ENCODE measurements around the gene SGCD.
"Not testable (repeated sequence)": the region's sequence is repeated elsewhere in the genome, so short reads cannot be mapped to it uniquely, and the experiment has no call there.

Gene SGCD

GRCh38 chr5:156582193-156582598 lies 255.2 kb downstream of the SGCD start:
- no peak for DNase-seq (ENCODE audit: low spot score)

DNA sequence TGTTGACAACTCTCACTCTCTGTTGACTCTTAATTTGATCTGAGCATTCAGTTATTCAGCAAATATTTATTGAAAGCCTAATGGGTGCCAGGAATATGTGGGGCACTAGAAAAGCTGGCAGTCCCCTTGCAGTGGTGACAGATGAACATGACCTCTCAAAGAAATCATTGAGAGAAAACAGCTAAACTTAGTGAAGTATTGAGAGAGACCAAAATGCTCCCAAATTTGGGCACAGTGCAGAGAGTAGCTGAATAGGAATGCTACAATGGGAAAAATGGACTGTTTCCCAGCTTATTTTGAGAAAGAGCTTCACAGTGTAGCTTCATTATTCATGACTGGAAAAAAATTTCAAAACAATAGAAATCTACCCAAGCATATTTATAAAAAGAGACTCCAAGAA lies 257.9 kb downstream of the SGCD start:
- no peak for DNase-seq (ENCODE audit: low spot score)

- DNase-seq (ENCODE audit: low spot score) = no peak
Observed at GRCh38 chr5:156585999-156586398, 259.0 kb downstream of the SGCD start.

- DNase-seq (ENCODE audit: low spot score) = no peak
Observed at GRCh38 chr5:156587012-156587411, 260.0 kb downstream of the SGCD start.

- no peak for DNase-seq (ENCODE audit: low spot score)
Observed at GRCh38 chr5:156588306-156588705, 261.3 kb downstream of the SGCD start.

DNA sequence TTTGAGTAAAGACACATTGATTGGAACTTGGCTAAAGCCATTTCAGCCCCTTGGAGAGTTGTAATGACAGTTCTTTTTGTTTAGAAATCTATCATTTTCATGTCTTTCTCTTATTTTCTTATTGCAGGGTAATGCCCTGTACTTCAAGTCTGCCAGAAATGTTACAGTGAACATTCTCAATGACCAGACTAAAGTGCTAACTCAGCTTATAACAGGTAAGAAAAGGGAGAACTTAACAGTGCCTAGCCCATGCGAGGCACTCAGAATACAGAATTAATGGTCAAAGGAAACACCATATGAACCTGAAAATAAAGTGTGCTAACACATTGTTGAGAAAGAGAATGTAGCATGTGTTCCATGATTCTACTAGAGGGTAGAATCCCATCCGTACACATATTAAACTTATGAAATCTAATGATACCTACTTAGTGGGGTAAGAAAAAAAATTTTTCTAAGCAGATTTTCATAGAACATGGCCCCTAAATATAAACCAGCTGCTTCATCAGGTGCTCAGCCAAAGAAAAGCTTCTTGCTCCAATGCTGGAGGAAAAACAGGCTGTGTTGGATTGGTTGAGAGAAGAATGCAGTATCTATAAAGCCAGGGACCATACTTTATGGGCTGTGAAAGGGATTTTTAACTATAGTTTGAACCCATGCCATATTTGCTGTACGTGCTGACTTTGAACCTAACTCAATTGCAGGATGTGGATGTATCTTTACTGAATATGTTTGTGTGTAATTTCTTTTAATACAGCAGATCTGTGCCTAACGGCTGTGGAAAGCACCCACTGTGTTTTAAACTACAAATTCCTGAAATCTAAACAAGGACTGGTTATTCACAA lies 262.4 kb downstream of the SGCD start:
- DNase-seq (ENCODE audit: low spot score) = no peak

- no peak for DNase-seq (ENCODE audit: low spot score)
Observed at GRCh38 chr5:156589946-156590216, 262.9 kb downstream of the SGCD start.

DNA sequence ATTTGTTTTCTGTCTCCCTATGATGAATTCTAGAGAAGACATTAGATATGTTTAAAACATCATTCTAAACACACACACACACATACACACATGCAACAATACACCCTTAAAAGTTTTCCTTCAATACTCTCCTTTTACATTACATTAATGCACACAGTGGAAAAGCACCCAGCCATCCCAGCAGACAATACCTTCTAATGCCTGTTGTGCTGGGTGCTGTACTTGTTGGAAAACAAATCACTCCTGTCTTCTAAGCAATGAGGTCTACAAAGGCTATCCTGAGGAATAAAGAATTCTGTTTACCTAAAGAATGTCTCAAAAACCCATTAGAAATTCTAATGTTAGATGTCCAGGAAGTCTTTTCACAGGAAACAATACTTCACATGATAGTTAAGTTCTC lies 264.0 kb downstream of the SGCD start:
- DNase-seq (ENCODE audit: low spot score) = no peak

DNA sequence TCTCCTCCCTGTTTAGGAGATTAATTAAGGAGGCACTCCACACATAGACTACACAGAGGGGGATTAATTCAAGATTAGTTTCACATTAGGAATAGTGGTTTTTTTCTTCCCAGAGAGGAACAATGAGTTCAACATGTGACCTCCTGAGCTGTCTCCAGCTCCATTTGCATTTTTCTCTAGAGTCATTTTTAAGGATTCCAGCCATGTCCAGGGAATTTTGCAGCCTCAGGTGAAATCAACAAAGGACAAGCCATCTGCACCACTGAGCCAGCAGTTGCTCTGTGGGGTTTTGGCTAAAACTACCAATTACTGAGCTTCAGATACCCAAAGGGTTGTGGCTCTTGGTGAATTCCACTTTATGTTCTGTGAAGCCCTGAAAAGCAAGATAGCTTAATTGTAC lies 264.7 kb downstream of the SGCD start:
- DNase-seq (ENCODE audit: low spot score) = no peak

- no peak for DNase-seq (ENCODE audit: low spot score)
Observed at GRCh38 chr5:156593546-156593945, 266.6 kb downstream of the SGCD start.

GRCh38 chr5:156594406-156594805 lies 267.4 kb downstream of the SGCD start:
- DNase-seq (ENCODE audit: low spot score) = no peak

GRCh38 chr5:156595132-156595787 lies 268.3 kb downstream of the SGCD start:
- DNase-seq (ENCODE audit: low spot score) = no peak

DNA sequence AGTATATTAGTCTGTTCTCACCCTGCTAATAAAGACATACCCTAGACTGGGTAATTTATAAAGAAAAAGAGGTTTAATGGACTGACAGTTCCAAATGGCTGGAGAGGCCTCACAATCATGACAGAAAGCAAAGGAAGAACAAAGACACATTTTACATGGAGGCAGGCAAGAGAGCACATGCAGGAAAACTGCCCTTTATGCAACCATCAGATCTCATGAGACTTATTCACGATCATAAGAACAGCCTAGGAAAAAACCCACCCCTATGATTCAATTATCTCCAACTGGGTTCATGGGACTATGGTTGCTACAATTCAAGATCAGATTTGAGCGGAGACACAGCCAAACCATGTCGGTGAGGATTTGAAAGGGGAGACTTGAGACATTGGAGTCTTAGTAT lies 270.3 kb downstream of the SGCD start:
- no peak for DNase-seq (ENCODE audit: low spot score)

DNA sequence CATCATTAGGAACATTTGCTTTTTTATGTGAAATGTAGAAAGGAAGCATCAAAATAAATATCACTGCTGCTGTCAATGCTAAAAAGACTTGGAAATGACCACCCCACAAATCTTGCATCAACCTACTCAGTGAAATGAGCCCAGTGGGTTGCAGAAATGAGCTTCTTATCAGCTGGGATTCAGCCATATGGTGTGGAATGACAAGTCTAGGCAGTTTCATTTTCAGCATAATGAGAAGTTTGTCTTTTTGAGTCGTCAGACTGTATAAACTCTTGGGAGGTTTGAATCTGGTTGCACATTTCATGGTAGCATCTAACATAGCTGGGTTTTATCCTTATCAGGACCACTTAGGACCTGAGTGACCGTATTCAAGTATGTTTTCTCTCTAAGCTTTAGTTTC lies 272.0 kb downstream of the SGCD start:
- DNase-seq (ENCODE audit: low spot score) = no peak

DNA sequence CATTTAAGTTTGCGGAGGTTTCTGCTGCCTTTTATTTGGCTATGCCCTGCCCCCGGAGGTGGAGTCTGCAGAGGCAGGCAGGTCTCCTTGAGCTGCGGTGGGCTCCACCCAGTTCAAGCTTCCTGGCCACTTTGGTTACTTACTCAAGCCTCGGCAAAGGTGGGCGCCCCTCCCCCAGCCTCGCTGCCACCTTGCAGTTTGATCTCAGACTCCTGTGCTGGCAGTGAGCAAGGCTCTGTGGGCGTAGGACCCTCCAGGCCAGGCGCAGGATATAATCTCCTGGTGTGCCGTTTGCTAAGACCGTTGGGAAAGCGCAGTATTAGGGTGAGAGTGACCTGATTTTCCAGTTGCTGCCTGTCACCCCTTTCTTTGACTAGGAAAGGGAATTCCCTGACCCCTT lies 283.6 kb downstream of the SGCD start:
- DNase-seq (ENCODE audit: low spot score) = not testable (repeated sequence)

DNA sequence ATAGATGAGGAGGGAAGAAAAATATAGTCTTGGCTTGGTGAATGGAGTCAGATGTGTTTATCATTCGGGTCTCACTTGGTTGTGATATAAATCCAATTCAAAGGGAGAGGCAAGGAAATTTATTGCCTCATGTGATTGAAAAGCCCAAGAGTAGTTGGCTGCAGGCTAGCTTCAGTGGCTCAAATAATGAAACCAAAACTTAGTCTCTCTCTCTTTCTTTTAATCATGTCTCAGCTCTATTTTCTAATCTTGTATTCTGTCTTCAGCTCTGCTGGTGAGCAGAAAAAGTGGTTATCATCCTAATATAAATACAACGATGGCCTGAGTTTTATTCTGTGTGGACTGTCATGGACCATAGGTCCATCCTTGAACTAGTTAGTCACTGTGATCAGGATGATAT lies 288.9 kb downstream of the SGCD start:
- no peak for DNase-seq (ENCODE audit: low spot score)

GRCh38 chr5:156617426-156617825 lies 290.5 kb downstream of the SGCD start:
- no peak for DNase-seq (ENCODE audit: low spot score)

DNA sequence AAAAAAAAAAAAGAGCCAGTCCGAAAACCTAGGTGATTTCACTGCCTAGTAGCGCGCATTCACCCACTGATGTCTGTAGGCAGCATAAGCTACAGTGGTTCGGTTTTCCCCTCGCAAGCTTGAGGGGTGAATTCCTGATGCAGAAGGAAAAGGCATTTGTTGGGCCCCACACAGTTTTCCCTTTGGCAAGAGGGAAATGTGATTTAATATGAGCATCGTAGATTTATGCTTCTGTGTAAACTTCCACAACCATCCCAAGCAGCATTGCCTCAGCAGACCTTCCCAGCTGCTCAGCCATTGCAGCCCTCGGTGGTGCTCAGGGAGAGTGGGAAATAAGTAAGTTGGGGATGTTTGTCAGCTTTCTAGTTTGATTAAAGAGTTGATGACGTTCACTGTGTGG lies 291.6 kb downstream of the SGCD start:
- no peak for DNase-seq (ENCODE audit: low spot score)

GRCh38 chr5:156621719-156622118 lies 294.8 kb downstream of the SGCD start:
- no peak for DNase-seq (ENCODE audit: low spot score)

DNA sequence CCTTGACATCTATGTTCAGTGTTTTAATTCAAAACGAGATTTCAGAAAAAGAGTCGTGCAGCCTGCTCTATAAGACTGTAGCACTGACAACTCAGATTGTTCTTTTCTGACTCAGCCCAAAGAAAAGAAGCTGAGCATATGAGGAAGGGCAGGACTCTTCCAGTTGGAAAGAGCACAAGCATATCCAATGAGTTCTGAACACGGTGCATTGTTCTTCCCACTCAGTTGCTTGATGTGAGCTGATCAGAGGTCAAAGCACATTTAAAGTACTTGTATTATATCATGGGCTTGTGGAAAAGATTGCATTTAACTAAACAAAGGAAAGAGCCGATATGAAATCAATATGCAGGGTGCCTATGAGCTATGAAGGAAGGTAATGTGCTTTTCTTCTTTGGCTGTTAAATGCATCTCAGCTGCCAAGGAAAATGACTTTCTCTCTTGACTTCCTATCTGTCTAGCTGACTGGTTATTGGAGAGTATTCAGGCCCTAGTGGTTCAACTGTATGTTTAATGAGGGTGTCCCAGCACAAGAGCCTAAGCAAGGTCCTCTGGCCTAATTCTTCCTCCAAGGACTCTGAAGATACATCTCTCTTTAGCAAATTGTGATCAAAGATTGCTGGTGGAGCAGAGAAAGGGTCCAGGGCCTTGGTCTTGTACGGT lies 296.5 kb downstream of the SGCD start:
- no peak for DNase-seq (ENCODE audit: low spot score)

- no peak for DNase-seq (ENCODE audit: low spot score)
Observed at GRCh38 chr5:156624686-156625085, 297.7 kb downstream of the SGCD start.

DNA sequence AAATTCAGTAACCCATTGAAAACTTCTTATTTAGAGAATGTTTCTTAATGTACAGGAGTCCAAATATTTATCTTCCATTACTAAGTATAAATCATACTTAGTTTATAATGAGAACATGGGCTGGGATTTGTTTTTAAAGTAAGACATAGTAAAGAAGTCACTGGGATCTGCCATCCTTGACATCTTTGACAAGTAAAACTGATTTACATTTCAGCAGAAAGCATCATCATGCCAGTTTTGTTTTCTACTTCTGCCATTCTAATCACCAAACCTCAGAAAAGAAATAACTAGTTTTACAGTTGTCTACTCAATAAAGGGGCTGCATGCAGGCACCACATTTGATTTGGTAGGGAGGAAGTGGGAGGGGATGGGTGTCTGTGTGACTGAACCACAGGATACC lies 301.5 kb downstream of the SGCD start:
- no peak for DNase-seq (ENCODE audit: low spot score)

- DNase-seq (ENCODE audit: low spot score) = no peak
Observed at GRCh38 chr5:156631005-156631404, 304.0 kb downstream of the SGCD start.

DNA sequence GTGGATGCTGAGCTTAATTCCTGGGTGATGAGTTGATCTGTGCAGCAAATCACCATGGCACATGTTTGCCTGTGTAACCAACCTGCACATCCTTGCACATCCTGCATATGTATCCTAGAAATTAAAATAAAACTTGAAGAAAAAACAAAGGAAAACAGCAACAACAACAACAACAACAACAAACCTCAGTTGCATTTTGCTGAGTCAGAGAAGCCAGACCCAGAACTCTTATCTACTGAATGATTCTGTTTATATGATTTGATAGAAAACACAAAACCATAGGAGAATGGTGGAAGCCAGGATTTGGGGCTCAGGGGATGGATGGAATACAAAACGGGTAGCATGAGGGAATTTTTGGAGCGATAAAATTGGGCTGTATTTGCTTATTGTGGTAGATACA lies 307.3 kb downstream of the SGCD start:
- DNase-seq (ENCODE audit: low spot score) = no peak
